Dedifferentiated amniotic fluid mesenchymal stem cell (primary cell): ENCODE measurements around the gene GTF2A2.
"Not testable (repeated sequence)": the region's sequence is repeated elsewhere in the genome, so short reads cannot be mapped to it uniquely, and the experiment has no call there.

Experiments used
- DNase-seq: peaks from one replicate; pipeline ENCODE4 v3.0.0-alpha.2; 2016; ENCODE audit errors: extremely low spot score

GTF2A2 gene, protein sequence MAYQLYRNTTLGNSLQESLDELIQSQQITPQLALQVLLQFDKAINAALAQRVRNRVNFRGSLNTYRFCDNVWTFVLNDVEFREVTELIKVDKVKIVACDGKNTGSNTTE

DNA sequence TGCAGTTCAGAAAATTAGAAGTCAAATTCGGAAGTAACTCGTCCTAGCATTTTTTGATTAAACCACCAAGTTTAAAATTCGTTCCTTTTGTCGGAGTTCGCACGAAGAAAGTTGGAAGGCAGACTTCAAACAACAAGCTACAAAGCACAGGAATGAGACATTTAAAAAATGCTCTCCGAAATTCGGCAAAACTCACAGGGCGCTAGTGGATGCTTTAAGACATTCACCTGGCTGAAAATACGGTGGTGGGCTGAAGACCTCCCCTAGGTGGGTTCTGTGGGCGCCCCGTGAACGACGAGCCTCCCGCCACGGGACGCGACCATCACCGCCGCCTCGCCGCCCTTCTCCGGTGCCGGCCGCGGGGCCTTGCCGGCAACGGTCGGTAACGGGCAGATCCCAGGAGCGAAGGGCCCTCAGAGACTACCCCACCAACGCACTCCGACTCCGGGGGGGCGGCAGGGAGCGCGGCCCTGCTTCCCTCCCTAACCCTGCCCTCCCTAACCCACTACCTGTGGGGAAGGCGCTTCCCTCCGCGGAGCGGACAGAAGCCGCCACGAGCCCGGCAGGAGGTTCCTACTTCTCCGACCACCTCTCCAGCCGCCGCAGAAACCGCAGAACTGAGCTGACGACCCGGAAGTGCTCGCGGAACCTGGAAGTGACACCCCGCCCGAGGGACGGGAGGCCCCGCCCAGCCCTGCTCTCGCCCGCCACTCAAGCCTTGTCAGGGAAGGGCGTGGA, at the start of gene GTF2A2:
TSS of gene GTF2A2 (minus strand) at position 619 of the 738 bp plus-strand sequence. CDS start 5,238 bp downstream, outside the sequence.
- DNase-seq, result peak; percentile 94

DNA sequence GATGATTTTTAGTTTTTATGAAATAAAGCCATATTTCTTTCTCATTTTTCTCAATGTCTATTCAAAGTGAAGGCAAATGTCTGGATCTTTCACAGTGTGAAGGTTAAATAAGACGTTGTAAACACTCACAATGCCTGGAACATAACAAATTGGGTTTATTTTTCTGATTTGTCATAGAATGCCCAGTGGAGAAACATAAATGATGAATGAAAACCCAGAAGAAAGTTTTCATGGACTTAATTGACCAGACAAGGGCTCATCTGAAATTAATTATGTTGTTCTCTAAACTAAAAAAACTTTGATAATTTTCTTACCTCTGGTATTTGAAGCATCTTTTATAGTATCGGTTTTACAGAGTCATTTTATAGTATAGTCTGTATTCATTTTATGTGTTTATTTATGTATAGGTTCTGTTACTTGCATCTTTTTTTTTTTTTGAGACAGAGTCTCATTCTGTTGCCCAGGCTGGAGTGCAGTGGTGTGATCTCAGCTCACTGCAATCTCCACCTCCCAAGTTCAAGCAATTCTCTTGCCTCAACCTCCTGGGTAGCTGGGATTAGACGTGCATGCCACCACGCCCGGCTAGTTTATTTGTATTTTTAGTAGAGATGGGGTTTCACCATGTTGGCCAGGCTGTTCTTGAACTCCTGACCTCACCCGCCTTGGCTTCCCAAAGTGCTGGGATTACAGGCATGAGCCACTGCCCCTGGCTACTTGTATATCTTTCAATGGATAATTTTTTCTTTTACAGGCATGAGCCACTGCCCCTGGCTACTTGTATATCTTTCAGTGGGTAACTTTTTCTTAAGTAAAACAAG, 46.9 kb upstream of the GTF2A2 start:
- peak; percentile 56 for DNase-seq

DNA sequence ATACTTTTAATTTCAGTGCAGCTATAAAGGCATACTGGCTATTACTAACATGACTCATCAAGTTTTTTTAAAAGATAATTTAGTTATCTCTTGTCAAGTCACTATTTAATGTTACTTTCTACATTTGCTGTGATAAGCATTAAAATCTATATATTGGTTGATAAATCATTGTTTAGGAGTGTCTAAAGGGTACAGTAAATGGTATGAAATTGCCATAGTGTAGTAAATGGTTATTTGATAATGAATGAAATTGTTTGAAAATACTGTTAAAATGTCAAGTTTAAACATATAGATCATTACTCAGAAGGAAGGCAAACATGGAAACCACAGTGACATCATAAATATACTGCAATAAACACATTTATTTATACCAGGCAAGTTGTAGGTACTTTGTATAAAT, 45.0 kb upstream of the GTF2A2 start:
- no peak for DNase-seq

DNA sequence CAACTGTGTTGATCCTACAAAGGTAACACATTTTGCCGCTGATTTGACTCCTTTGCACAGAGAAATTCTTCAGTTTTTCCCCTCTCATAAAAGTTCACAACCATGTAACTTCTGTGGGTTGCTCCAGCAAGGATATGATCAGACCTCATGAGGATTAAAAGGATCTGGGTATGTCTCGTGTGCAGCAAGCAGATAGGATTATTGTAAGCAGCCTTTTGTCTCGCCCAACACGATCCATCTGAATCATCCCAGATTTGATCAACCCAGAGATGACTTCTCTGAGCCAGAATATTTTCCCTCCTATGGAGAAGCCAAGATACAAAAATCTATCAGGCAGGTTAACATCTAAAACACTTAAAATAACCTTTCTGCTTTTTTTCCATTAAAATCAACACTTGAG, 44.6 kb upstream of the GTF2A2 start:
- DNase-seq, result no peak

DNA sequence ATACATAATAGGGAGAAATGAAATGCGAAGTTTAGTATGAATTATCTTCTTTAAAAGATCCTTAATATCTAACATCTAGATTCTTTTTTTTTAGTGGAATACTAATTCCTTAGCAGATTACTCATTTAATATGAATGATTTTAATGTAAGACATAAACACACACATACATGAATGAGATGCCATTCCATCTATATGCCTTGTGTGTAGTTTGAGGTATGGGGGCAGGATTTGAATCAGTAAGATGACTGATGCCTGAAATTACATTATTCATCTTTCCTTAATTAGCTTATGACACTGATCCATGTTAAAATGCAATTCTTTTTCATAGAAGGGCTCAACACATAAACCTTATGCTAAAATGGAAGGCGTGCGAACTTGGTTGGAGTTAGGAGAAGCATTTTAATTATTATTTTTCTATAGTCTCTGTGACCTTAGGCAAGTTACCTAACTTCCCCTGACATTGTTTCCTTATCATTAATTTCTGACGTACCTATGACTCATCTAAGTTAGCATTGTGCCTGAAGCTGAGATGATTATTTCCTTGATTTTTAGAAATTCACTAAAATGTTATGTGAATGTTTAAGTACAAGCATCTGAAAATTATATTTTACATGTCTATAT, 42.6 kb upstream of the GTF2A2 start:
- DNase-seq, result no peak

DNA sequence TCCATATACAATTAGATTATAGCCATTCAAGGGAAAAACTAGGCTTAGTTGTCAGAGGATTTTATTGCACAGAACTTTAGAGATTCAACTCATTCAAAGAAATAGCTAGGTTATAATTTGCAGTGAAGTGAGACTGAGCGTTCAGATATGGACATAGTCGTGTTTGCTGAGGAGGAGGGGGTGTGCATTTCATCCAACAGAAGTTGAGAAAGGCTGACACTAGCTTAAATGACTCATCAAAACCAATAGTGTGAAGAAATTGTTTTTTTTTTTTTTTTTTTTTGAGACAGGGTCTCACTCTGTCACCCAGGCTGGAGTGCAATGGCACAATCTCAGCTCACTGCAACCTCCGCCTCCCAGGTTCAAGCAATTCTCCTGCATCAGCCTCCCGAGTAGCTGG, 40.8 kb upstream of the GTF2A2 start:
- not testable (repeated sequence) for DNase-seq

DNA sequence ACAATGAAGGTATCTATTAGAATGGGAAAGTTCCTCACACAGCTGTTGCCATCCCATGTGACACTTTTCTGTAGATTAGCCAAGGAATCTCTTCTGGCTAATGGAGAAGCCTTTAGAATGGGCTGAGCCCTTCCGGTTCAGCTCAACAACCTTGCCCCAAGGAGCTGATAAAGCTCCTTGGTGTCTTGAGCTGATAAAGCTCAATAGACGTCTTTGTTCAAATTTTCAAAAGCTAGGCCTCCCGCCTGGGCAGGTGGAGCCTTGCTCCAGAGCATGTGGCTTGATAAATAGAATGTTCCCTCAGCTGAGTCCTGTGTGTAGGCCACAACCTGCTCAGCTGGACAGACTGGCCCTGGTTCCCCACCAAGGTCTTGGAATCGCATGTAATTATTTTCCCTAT, 39.0 kb upstream of the GTF2A2 start:
- no peak for DNase-seq

DNA sequence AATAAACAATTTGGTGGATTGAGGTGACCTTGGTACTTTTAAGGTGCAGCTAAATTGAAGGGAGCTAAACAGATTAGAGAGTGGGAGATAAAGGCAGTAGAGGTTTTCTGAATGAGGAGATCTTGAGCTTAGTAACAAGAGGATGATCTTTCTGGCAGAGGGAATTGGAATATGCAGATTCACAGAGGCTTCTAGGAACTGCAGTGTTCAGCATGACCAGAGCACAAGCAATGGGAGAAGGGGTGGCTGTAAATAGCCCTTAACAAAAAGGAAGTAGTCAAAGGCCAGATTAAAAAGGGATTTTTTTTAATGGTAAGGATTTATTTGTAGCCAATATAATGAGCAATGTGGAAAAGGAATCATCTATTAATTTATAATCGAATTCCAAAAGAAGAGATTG, 37.5 kb upstream of the GTF2A2 start:
- no peak for DNase-seq

DNA sequence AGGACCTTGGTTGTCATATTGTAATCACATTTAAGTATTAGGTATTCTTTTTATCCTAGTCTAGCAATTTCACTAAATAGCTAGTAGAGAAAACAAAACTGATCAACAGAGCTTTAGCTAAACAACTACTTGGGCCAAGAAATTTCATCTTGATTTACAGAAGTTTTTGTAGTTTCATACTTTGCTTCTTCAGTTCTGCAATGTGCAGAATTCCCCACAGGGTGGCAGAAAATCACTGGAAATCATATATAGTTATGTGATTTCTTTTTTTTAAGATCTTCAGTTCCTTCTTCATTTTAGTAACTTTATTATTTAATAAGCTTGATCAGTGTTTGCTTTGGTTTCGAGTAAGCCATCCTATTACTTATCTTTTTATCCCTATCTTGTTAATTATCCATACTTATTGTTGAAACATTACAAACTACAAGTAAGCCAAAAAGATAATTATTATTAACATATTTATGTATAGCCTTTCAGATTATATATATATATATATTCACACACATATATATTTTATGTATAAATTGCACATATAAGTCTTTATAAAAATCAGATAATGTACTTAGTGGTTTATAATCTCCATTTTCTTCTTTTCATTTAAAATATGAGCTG, 34.0 kb upstream of the GTF2A2 start:
- peak; percentile 72 for DNase-seq

DNA sequence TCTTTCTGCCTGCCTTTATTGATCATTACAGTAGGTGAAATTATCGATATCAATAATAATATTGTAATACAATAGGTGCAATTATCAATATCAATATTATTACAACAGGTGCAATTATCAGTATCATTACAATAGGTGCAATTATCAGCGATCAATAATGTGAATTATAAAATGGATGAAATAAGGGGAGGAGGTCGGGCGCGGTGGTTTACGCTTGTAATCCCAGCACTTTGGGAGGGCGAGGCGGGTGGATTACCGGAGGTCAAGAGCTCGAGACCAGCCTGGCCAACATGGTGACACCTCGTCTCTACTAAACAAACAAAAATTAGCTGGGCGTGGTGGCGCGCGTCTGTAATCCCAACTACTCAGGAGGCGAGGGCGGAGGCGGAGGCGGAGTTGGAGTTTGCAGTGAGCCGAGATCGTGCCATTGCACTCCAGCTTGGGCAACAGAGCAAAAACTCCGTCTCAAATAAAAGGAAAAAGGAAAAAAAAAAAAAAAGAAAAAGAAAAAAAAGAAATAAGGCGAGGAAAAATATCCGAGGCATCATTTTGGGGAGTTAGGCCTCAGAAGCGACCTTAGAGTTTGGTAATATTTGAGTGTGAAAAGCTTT, 32.4 kb upstream of the GTF2A2 start:
- peak; percentile 36 for DNase-seq

DNA sequence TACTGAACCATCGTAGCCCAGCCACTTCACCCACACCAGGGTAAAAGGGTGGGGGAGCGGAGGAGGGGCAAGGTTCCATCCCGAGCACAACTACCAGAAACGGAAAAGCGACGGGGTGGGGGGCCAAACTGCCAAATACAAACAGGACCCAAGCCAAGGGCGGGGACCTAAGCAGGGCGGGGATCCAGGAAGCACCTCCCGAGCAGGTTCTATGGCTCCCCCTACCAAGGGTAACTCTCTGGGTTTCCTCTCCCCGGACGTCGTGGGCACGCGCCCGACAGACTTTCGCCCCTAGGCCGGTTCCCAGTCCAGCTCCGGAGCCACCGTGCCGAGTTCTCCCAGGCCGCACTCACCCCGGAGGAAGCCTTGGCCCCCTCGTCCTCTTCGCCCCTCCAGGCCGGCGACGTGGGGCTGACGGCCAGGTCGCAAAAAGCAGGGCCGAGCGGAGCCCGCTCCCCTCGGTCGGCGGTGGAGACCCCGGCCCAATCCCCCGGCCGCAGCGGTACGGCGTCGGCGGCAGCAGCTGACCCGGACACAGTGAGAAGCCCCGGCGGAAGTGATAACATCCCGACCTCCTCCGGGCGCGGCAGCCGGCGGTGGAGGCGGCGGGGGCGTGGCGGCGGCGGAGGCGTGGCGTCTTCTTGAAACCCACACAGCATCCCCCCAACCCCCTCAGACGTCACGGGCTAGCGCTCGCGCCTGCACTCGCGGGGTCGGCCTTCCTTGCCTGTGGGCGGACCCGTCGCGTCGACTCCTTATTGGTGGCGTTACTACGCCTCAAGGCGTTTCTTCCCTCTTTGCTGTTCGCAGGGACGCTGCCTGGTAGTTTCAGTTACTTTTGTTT, 31.7 kb upstream of the GTF2A2 start, which contains the start of gene BNIP2:
TSS of gene BNIP2 (minus strand) at position 539 of the 844 bp plus-strand sequence. CDS start 6,863 bp downstream, outside the sequence.
- DNase-seq, result peak; percentile 98

DNA sequence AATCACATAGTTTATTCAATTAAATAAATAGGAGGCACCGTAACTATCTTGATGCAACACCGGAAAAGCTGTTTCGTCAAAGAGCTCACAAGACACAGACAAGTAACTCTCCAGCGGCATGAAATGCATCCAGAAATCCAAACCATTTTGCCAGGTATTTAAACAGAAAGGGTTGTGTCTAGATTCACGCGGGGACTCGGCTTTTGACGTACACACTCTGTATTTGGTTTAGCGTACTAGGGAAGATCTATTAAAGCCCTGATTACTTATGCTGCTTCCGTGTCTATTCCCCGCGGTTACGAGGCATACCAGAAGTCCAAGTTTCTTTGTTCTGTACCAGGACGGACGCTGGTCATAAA, 31.1 kb upstream of the GTF2A2 start:
- DNase-seq, result peak; percentile 80

DNA sequence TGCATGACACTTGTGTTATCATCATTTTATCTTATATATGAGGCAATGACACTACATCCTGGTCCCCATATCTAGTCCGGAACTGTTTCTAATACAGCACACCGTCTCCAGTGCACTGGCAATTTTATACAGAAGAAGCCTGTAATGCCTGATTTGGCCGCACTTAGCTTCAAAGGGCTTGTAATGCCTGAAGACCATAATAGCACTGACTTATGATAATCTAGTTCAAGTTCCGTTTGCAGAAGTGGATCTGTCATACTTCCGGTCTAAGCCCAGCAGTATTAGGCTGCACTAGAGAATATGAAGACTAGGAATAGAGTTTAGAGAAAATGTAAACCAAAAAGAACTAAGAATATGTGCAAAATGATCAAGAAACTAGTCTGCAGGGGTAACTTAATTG, 30.5 kb upstream of the GTF2A2 start:
- peak; percentile 27 for DNase-seq

DNA sequence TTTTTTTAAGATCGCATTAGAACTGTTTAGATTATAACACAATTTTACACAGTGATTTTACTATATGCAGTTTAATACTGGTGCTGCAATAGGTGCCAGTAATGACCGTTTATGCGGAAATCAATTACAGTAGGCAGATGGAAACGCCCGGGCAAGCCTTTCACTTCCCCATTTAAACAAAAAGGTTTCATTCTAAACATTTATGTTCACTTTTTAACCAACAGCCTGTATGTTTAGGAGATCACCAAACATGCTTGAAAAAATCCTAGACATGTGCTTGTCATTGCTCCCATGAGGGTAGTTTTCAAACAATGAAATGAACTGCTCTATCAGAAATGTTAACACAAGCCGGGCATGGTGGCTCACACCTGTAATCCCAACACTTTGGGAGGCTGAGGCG, 29.1 kb upstream of the GTF2A2 start:
- no peak for DNase-seq

DNA sequence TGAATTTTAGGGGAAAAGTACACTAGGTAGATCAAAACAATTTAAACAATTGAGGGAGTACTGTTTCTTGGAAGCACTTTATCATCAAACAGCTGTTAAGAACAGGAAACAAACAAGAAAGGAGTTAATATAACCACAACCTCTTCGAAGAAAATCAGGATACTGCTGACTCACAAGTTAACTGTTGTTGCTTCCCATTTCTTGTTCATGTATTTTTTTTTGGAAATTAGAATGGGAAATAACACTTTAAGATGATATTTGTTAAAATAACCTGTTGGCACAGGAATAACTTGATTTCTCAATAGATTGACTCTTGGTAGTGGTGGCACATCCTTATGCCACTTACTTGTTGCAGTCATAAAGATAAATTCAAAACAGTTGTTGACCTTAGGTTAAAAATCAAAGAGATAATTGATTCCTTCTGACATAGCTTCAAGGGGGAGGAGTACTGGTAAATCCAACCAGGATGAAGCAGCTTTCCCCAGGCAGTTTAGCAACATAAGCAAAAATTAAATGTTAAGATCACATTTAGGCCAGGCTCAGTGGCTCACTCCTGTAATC, 28.5 kb upstream of the GTF2A2 start:
- DNase-seq, result no peak

DNA sequence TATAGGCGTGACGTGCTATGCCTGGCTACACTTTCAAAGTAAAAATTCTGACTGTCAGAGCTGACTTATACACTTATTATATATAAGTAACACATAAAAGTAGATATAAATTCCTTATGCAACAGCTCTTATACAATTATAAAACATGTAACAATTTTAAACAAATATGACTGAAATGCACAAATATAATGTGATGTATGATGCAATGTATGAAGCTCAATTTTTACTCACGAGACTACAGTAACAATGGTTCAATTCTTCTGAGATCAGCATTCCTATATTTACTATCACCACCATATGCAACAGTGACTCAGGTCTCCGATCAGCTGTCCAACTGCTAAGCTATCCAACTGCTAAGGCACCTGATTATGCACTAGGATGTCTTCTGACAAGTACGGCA, 23.6 kb upstream of the GTF2A2 start:
- DNase-seq, result no peak

DNA sequence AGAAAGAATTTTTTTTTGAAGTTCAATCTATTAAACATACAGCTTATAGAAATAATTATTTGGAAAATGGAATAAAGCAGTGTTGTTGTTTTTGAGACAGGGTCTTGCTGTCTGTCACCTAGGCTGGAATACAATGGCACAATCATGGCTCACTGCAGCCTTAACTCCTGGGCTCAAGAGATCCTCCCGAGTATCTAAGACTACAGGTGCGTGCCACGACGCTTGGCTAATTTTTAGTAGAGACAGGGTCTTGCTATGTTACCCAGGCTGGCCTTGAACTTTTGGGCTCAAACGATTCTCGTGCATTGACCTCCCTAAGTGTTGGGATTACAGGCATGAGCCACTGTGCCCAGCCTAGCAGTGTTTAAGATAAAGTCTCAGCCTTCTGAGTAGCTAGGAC, 23.0 kb upstream of the GTF2A2 start:
- no peak for DNase-seq

DNA sequence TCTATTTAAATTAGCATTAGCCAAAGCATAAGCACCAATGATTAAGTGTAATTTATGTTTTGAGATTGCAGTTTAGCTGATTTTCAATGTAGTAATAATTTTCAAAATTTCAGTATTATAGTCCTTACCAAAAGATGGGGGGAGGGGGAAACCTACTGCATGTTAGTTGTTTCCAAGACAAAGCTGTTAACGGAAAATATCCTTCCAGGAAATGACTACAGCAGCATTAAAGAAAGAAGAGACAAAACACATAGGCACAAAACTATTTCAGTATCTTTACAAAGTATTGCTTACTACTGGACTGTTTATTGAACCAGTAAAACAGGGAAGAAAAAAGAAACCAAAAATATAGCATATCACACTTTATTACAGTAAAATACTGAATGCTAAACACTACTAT, 21.3 kb upstream of the GTF2A2 start:
- no peak for DNase-seq

DNA sequence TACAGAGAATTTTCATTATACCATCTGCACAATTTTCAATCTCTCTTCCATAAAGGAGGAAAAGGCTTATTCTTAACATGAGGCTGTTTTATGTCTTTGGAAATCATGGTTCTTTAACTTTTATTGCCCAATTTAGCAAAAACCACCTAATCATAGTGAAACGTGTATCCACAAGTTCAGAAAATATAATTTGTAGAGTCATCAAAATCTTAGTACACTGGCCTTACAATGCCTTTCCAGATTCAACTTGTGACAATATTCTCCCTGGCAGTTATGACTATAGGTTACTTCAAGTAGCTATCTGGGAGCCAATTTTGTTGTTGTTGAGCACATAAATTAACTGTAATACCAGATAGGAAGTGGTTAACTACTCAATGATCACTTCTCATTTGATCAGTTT, 20.9 kb upstream of the GTF2A2 start:
- no peak for DNase-seq

DNA sequence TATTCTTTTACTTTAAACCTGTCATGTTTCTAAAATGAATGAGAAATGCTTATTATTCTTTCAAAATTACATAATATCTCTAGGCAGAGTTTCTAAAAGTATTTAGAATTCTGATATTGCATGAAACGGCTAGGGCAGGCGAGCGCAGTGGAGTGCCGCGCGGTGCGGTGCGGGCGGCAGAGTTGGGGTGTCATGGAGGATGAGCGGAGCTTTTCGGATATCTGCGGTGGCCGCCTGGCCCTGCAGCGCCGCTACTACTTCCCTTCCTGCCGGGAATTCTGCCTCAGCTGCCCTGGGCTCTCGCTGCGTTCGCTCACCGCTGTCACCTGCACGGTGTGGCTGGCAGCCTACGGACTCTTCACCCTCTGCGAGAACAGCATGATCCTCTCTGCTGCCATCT, 19.2 kb upstream of the GTF2A2 start:
- DNase-seq, result no peak
